ENCODE measurements around the gene SLC1A4. TPM values are rescaled to one million over a fixed set of nuclear protein-coding genes. Genes with fewer than 3 reads are reported as not detected.

Gene SLC1A4
- polyA plus RNA-seq, 1 donor from 2014 or later = 33.8 TPM

- no peak overlapping the region for H3K27ac ChIP-seq (ENCODE audit: low read length)
- no peak overlapping the region for H3K4me3 ChIP-seq (ENCODE audit: low read length)
- H2AFZ ChIP-seq (ENCODE audit: low read depth, low read length) = no peak overlapping the region
- no peaks in the 10 kb centered on the region for H3K79me2 ChIP-seq (replicated peaks; ENCODE audit: insufficient read depth, low read length)
- no peaks in the 10 kb centered on the region for H3K9me2 ChIP-seq (ENCODE audit: insufficient read depth, low read length)
- H3F3A ChIP-seq (ENCODE audit: insufficient read depth, low read length, poor library complexity, severe bottlenecking) = no peaks in the 10 kb centered on the region
- TF ChIP-seq POLR2AphosphoS5 (IDR thresholded peaks at IDR 0.05) = no peak
- no peak for TF ChIP-seq EP300 (conservative IDR thresholded peaks at IDR 0.05; ENCODE audit: poor library complexity, severe bottlenecking)
- no peak for TF ChIP-seq RAD21 (conservative IDR thresholded peaks at IDR 0.05)
- no peak for TF ChIP-seq SMC3 (conservative IDR thresholded peaks at IDR 0.05; ENCODE audit: poor library complexity)
- TF ChIP-seq EZH2 (IDR thresholded peaks at IDR 0.05; ENCODE audit: borderline replicate concordance, insufficient read depth, low read length, poor library complexity, severe bottlenecking) = no peak
- no peak for TF ChIP-seq MXI1 (conservative IDR thresholded peaks at IDR 0.05; ENCODE audit: poor library complexity, severe bottlenecking)
- TF ChIP-seq REST (IDR thresholded peaks at IDR 0.05; ENCODE audit: borderline replicate concordance) = no peak
- no peak for TF ChIP-seq CTCF (IDR thresholded peaks at IDR 0.05; ENCODE audit: poor library complexity, severe bottlenecking)
- no peak for TF ChIP-seq TAF1 (IDR thresholded peaks at IDR 0.05; ENCODE audit: low read depth)
- H3K4me2 ChIP-seq (ENCODE audit: low read length) = no peak overlapping the region
- no peaks in the 10 kb centered on the region for H3K9me3 ChIP-seq (ENCODE audit: low read length)
- H3K27me3 ChIP-seq (ENCODE audit: insufficient read depth, low read depth, low read length) = no peaks in the 10 kb centered on the region
- no peaks in the 10 kb centered on the region for H4K20me1 ChIP-seq (ENCODE audit: insufficient read depth)
- no peak overlapping the region for H3K9ac ChIP-seq (ENCODE audit: low read length)
- H3K36me3 ChIP-seq (ENCODE audit: insufficient read depth, low read length) = peaks cover 16% of the 10 kb centered on the region
Observed at GRCh38 chr2:65013776-65014175, 24.6 kb downstream of the SLC1A4 start.

GRCh38 chr2:65015731-65016130 is 26.5 kb downstream of the SLC1A4 start:
- Histone ChIP-seq H3K36me3 (ENCODE audit: insufficient read depth, low read length) (peaks cover 26% of the 10 kb centered on the region), H2AFZ (ENCODE audit: low read depth, low read length) (no peak overlapping the region), H3K27ac (ENCODE audit: low read length) (no peak overlapping the region), H3K9ac (ENCODE audit: low read length) (no peak overlapping the region), H3K27me3 (ENCODE audit: insufficient read depth, low read depth, low read length) (no peaks in the 10 kb centered on the region), H3F3A (ENCODE audit: insufficient read depth, low read length, poor library complexity, severe bottlenecking) (no peaks in the 10 kb centered on the region), H3K4me2 (ENCODE audit: low read length) (no peak overlapping the region), H3K79me2 (replicated peaks; ENCODE audit: insufficient read depth, low read length) (no peaks in the 10 kb centered on the region), H4K20me1 (ENCODE audit: insufficient read depth) (no peaks in the 10 kb centered on the region), H3K4me3 (ENCODE audit: low read length) (no peak overlapping the region), H3K9me3 (ENCODE audit: low read length) (no peaks in the 10 kb centered on the region), H3K9me2 (ENCODE audit: insufficient read depth, low read length) (no peaks in the 10 kb centered on the region)
- TF ChIP-seq EZH2 (IDR thresholded peaks at IDR 0.05; ENCODE audit: borderline replicate concordance, insufficient read depth, low read length, poor library complexity, severe bottlenecking) = no peak
- TF ChIP-seq CTCF (IDR thresholded peaks at IDR 0.05; ENCODE audit: poor library complexity, severe bottlenecking) = no peak
- TF ChIP-seq POLR2AphosphoS5 (IDR thresholded peaks at IDR 0.05) = no peak
- TF ChIP-seq TAF1 (IDR thresholded peaks at IDR 0.05; ENCODE audit: low read depth) = no peak

All from neural cell (in vitro differentiated cells).